ENCODE results near the gene UBIAD1. TPM values are rescaled to one million over a fixed set of nuclear protein-coding genes. Genes with fewer than 3 reads are reported as not detected.

Gene UBIAD1
- total RNA-seq, 1 experiment from 2014 or later = 21.6 TPM

DNA sequence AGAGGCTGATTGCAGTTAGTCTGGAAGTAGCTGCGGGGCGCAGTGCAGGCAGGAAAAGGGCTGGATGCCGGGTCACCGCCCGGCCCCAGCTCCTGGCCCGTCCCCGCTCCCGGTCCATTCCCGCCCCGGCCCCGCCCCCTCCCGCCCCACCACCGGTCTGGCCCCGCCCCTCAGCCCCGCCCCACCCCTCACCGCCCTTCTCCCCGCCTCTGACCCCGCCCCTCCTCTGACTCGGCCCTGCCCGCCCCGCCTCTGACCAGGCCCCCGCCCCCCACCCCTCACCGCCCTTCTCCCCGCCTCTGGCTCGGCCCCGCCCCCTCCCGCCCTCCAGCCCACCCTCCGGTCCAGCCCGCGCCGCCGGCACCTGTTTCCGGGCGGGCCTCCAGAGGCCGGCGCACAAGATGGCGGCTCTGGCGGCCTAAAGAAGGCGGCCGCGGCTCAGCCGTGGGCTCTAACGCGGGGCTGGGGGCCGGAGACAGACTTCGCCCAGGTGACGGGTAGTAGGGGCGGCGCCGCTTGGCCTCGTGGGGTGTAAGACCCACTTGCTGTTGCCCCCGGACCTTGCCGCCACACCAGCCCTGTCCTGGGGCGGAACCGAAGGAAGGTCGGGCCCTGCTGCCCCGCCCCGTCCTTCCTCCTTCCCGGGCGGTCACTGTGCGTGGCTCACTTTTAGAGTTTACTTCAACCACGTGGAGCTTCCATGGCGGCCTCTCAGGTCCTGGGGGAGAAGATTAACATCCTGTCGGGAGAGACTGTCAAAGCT is at the start of gene UBIAD1 (continued):
- TF ChIP-seq ZNF532 (CRISPR knock-in tag; IDR thresholded peaks at IDR 0.05; ENCODE audit: borderline replicate concordance) (no peak), ESRRA (CRISPR knock-in tag; IDR thresholded peaks at IDR 0.05; ENCODE audit: borderline replicate concordance) (0 out of 2 replicates have a peak, but pooled peaks have one; percentile 21), SMAD4 (CRISPR knock-in tag; IDR thresholded peaks at IDR 0.05) (no peak), GABPB1 (CRISPR knock-in tag; IDR thresholded peaks at IDR 0.05) (peak; percentile 52), HMGXB4 (CRISPR knock-in tag; IDR thresholded peaks at IDR 0.05) (peak; percentile 25; the same call in 1 of the 2 replicates), ZNF219 (CRISPR knock-in tag; IDR thresholded peaks at IDR 0.05; ENCODE audit: borderline replicate concordance) (0 out of 2 replicates have a peak, but pooled peaks have one; percentile 29), TEAD1 (CRISPR knock-in tag; IDR thresholded peaks at IDR 0.05) (0 out of 2 replicates have a peak, but pooled peaks have one; percentile 34), RELA (CRISPR knock-in tag; IDR thresholded peaks at IDR 0.05; ENCODE audit: borderline replicate concordance) (no peak), CBFB (CRISPR knock-in tag; IDR thresholded peaks at IDR 0.05; ENCODE audit: low read depth) (no peak), JAZF1 (CRISPR knock-in tag; IDR thresholded peaks at IDR 0.05) (no peak), E2F4 (CRISPR knock-in tag; IDR thresholded peaks at IDR 0.05; ENCODE audit: borderline replicate concordance, low read depth) (0 out of 2 replicates have a peak, but pooled peaks have one; percentile 66), USF2 (CRISPR knock-in tag; IDR thresholded peaks at IDR 0.05) (peak; percentile 44; the same call in 1 of the 2 replicates), ATF1 (CRISPR knock-in tag; IDR thresholded peaks at IDR 0.05) (peak; percentile 45; the same call in 1 of the 2 replicates)
- TF ChIP-seq, protein P1, sequence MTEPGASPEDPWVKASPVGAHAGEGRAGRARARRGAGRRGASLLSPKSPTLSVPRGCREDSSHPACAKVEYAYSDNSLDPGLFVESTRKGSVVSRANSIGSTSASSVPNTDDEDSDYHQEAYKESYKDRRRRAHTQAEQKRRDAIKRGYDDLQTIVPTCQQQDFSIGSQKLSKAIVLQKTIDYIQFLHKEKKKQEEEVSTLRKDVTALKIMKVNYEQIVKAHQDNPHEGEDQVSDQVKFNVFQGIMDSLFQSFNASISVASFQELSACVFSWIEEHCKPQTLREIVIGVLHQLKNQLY (CRISPR knock-in tag; IDR thresholded peaks at IDR 0.05) = 0 out of 2 replicates have a peak, but pooled peaks have one; percentile 89
- TF ChIP-seq, protein P2, sequence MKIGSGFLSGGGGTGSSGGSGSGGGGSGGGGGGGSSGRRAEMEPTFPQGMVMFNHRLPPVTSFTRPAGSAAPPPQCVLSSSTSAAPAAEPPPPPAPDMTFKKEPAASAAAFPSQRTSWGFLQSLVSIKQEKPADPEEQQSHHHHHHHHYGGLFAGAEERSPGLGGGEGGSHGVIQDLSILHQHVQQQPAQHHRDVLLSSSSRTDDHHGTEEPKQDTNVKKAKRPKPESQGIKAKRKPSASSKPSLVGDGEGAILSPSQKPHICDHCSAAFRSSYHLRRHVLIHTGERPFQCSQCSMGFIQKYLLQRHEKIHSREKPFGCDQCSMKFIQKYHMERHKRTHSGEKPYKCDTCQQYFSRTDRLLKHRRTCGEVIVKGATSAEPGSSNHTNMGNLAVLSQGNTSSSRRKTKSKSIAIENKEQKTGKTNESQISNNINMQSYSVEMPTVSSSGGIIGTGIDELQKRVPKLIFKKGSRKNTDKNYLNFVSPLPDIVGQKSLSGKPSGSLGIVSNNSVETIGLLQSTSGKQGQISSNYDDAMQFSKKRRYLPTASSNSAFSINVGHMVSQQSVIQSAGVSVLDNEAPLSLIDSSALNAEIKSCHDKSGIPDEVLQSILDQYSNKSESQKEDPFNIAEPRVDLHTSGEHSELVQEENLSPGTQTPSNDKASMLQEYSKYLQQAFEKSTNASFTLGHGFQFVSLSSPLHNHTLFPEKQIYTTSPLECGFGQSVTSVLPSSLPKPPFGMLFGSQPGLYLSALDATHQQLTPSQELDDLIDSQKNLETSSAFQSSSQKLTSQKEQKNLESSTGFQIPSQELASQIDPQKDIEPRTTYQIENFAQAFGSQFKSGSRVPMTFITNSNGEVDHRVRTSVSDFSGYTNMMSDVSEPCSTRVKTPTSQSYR (CRISPR knock-in tag; IDR thresholded peaks at IDR 0.05) = no peak; the same call in 1 of the 2 replicates
- TF ChIP-seq, protein P3, sequence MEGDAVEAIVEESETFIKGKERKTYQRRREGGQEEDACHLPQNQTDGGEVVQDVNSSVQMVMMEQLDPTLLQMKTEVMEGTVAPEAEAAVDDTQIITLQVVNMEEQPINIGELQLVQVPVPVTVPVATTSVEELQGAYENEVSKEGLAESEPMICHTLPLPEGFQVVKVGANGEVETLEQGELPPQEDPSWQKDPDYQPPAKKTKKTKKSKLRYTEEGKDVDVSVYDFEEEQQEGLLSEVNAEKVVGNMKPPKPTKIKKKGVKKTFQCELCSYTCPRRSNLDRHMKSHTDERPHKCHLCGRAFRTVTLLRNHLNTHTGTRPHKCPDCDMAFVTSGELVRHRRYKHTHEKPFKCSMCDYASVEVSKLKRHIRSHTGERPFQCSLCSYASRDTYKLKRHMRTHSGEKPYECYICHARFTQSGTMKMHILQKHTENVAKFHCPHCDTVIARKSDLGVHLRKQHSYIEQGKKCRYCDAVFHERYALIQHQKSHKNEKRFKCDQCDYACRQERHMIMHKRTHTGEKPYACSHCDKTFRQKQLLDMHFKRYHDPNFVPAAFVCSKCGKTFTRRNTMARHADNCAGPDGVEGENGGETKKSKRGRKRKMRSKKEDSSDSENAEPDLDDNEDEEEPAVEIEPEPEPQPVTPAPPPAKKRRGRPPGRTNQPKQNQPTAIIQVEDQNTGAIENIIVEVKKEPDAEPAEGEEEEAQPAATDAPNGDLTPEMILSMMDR (IDR thresholded peaks at IDR 0.05) = no peak
- TF ChIP-seq, protein P4, sequence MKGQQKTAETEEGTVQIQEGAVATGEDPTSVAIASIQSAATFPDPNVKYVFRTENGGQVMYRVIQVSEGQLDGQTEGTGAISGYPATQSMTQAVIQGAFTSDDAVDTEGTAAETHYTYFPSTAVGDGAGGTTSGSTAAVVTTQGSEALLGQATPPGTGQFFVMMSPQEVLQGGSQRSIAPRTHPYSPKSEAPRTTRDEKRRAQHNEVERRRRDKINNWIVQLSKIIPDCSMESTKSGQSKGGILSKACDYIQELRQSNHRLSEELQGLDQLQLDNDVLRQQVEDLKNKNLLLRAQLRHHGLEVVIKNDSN (CRISPR knock-in tag; IDR thresholded peaks at IDR 0.05) = peak; percentile 64; the same call in 1 of the 2 replicates
- TF ChIP-seq, protein P5, sequence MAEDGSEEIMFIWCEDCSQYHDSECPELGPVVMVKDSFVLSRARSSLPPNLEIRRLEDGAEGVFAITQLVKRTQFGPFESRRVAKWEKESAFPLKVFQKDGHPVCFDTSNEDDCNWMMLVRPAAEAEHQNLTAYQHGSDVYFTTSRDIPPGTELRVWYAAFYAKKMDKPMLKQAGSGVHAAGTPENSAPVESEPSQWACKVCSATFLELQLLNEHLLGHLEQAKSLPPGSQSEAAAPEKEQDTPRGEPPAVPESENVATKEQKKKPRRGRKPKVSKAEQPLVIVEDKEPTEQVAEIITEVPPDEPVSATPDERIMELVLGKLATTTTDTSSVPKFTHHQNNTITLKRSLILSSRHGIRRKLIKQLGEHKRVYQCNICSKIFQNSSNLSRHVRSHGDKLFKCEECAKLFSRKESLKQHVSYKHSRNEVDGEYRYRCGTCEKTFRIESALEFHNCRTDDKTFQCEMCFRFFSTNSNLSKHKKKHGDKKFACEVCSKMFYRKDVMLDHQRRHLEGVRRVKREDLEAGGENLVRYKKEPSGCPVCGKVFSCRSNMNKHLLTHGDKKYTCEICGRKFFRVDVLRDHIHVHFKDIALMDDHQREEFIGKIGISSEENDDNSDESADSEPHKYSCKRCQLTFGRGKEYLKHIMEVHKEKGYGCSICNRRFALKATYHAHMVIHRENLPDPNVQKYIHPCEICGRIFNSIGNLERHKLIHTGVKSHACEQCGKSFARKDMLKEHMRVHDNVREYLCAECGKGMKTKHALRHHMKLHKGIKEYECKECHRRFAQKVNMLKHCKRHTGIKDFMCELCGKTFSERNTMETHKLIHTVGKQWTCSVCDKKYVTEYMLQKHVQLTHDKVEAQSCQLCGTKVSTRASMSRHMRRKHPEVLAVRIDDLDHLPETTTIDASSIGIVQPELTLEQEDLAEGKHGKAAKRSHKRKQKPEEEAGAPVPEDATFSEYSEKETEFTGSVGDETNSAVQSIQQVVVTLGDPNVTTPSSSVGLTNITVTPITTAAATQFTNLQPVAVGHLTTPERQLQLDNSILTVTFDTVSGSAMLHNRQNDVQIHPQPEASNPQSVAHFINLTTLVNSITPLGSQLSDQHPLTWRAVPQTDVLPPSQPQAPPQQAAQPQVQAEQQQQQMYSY (CRISPR knock-in tag; IDR thresholded peaks at IDR 0.05) = no peak

All from WTC11 (cell line).